K562 (cell line): ENCODE measurements around the gene UTP4. TPM values are rescaled to one million over a fixed set of nuclear protein-coding genes. Genes with fewer than 3 reads are reported as not detected.

Experiments used
- ATAC-seq: fragments of 200-7000 bp; cut with Tn5 transposase; 3 replicates; pipeline ENCODE4 v1.9.1; 2020; ENCODE audit warnings: moderate library complexity
- BruUV-seq: library from RNA; stranded (reverse); fragments of 400-500 nt; replicated peaks from 2 replicates; lab custom pipeline; 2021; lab: Mats Ljungman, UMichigan
- CTCF ChIA-PET: fragments of 300-600 bp; formaldehyde crosslinking; extraction: SDS; loops from one replicate; lab custom pipeline; 2021; ENCODE audit warnings: low intra/inter-chr PET ratio; lab: Yijun Ruan, JAX
- POLR2A ChIA-PET: fragments of 300-600, 350-650 bp; sonication (Branson Sonifier 250); formaldehyde crosslinking; extraction: SDS; loops from one replicate; lab custom pipeline; 2021; ENCODE audit warnings: antibody characterized with exemption, inconsistent platforms; lab: Yijun Ruan, JAX
- DNase-seq, 4 experiments: peaks; one replicate each; pipeline versions ENCODE4 v3.0.0 to v3.0.0-alpha.2; 2011 to 2018; ENCODE audit warnings: low spot score in 3 of 4, mixed read lengths in 3 of 4; ENCODE audit errors: extremely low read depth in 1 of 4
- FAIRE-seq: peaks from 2 replicates; lab custom pipeline; 2011; peaks lifted over from hg19 to GRCh38; lab: Jason Lieb, UNC
- H2AFZ ChIP-seq: 2 replicates; pipeline ENCODE4 v1.6.0; 2011; ENCODE audit warnings: low read depth, low read length, control low read depth, inconsistent platforms
- H3K27ac ChIP-seq: fragments of 200-600 bp; 3 replicates; pipeline ENCODE4 v1.8.0; 2011; ENCODE audit warnings: low read depth, mild to moderate bottlenecking, control low read depth, inconsistent platforms, low read length, moderate library complexity, mixed read lengths; ENCODE audit errors: extremely low read depth
- H3K27me3 ChIP-seq, 2 experiments: fragments of 300-600 bp in 1 of 2; 2 replicates in 1 of 2; 3 replicates in 1 of 2; pipeline versions ENCODE4 v1.6.0 to v1.8.0; 2011; ENCODE audit warnings: inconsistent platforms in 2 of 2, low read length in 2 of 2, mild to moderate bottlenecking in 1 of 2, mixed read lengths in 1 of 2, moderate library complexity in 1 of 2; ENCODE audit not compliant: control insufficient read depth in 2 of 2, insufficient read depth in 2 of 2
- H3K36me3 ChIP-seq: fragments of 300-600 bp; 3 replicates; pipeline ENCODE4 v1.8.0; 2011; ENCODE audit warnings: mild to moderate bottlenecking, low read length, inconsistent platforms; ENCODE audit not compliant: control insufficient read depth, insufficient read depth
- H3K4me1 ChIP-seq, 2 experiments: fragments of 200-600 bp in 1 of 2; replicated peaks in 1 of 2; 2 replicates in 1 of 2; 3 replicates in 1 of 2; pipeline versions ENCODE4 v1.5.1 to v1.8.0; 2011; ENCODE audit warnings: inconsistent platforms in 2 of 2, low read length in 2 of 2, mild to moderate bottlenecking in 1 of 2, mixed read lengths in 1 of 2, moderate library complexity in 1 of 2; ENCODE audit not compliant: control insufficient read depth in 2 of 2, insufficient read depth in 2 of 2
- H3K4me2 ChIP-seq: 2 replicates; pipeline ENCODE4 v1.6.1; 2011; ENCODE audit warnings: low read length, control low read depth, inconsistent platforms, mixed read lengths; ENCODE audit not compliant: insufficient read depth
- H3K4me3 ChIP-seq: fragments of 200-600 bp; sonication (generic), shearing (Covaris generic); 2 replicates; pipeline ENCODE4 v1.5.1; 2016; ENCODE audit warnings: control low read depth, inconsistent platforms
- H3K79me2 ChIP-seq: fragments of 200-600 bp; 3 replicates; pipeline ENCODE4 v1.8.0; 2011; ENCODE audit warnings: low read length, inconsistent platforms; ENCODE audit not compliant: control insufficient read depth, insufficient read depth
- H3K9ac ChIP-seq, 2 experiments: 2 replicates each; pipeline versions ENCODE4 v1.6.0 to v1.6.1; 2011; ENCODE audit warnings: low read depth in 2 of 2, low read length in 2 of 2, control low read depth in 1 of 2, inconsistent platforms in 1 of 2, mild to moderate bottlenecking in 1 of 2, mixed read lengths in 1 of 2; ENCODE audit not compliant: insufficient read depth in 1 of 2
- H3K9me1 ChIP-seq: one replicate; pipeline ENCODE4 v1.6.0; 2011; ENCODE audit warnings: inconsistent platforms, mild to moderate bottlenecking, low read length, moderate library complexity; ENCODE audit not compliant: control insufficient read depth, insufficient read depth
- H3K9me3 ChIP-seq: replicated peaks from 2 replicates; pipeline ENCODE4 v1.5.1; 2011; ENCODE audit warnings: low read depth, low read length, inconsistent platforms; ENCODE audit not compliant: control insufficient read depth, insufficient read depth
- H4K20me1 ChIP-seq: replicated peaks from 2 replicates; pipeline ENCODE4 v1.6.1; 2011; ENCODE audit warnings: low read length, inconsistent platforms, mixed read lengths; ENCODE audit not compliant: control insufficient read depth, insufficient read depth
- ARHGAP35 ChIP-seq: fragments of 450-650 bp; IDR thresholded peaks from 2 replicates; pipeline ENCODE4 v1.6.1; 2018; ENCODE audit not compliant: partially characterized antibody
- ASH1L ChIP-seq: fragments of 450-650 bp; IDR thresholded peaks from 2 replicates; pipeline ENCODE4 v1.6.1; 2018; ENCODE audit warnings: borderline replicate concordance, mild to moderate bottlenecking, low read depth; ENCODE audit not compliant: partially characterized antibody
- BCL6 ChIP-seq: fragments of 250-450 bp; sonication (Bioruptor Pico); IDR thresholded peaks from 2 replicates; pipeline ENCODE4 v1.4.0; 2020
- BRCA1 ChIP-seq, 2 experiments: fragments of 450-650 bp in 1 of 2; sonication (generic) in 1 of 2; formaldehyde crosslinking in 1 of 2; IDR thresholded peaks; 2 replicates each; pipeline versions ENCODE4 v1.5.0 to v1.6.1; 2017 to 2020; ENCODE audit warnings: mild to moderate bottlenecking in 1 of 2, missing genetic modification reagents in 1 of 2
- CHCHD3 ChIP-seq: fragments of 250-450 bp; sonication (Bioruptor Pico); IDR thresholded peaks from 2 replicates; pipeline ENCODE4 v2.1.2; 2022; ENCODE audit warnings: mild to moderate bottlenecking
- DMBX1 ChIP-seq: fragments of 250-450 bp; sonication (Bioruptor Pico); IDR thresholded peaks from 2 replicates; pipeline ENCODE4 v1.8.0; 2022; ENCODE audit warnings: inconsistent platforms, mild to moderate bottlenecking, moderate library complexity, borderline replicate concordance
- HMG20A ChIP-seq: fragments of 450-650 bp; formaldehyde crosslinking; conservative IDR thresholded peaks from 2 replicates; pipeline ENCODE4 v1.4.0; 2020; ENCODE audit warnings: mild to moderate bottlenecking, mixed read lengths
- HMGN3 ChIP-seq: IDR thresholded peaks from 2 replicates; pipeline ENCODE4 v1.6.1; 2011; ENCODE audit warnings: borderline replicate concordance, low read depth, mild to moderate bottlenecking, mixed read lengths, low read length; ENCODE audit not compliant: insufficient read length; ENCODE audit errors: extremely low read depth
- MCM5 ChIP-seq: fragments of 450-650 bp; IDR thresholded peaks from 2 replicates; pipeline ENCODE4 v1.6.1; 2016; ENCODE audit warnings: low read depth
- MED1 ChIP-seq: sonication (generic); formaldehyde crosslinking; IDR thresholded peaks from 2 replicates; pipeline ENCODE4 v1.8.1; 2023; ENCODE audit warnings: missing genetic modification reagents, borderline replicate concordance
- NFRKB ChIP-seq: fragments of 450-650 bp; IDR thresholded peaks from 2 replicates; pipeline ENCODE4 v1.6.1; 2016; ENCODE audit warnings: low read depth
- PURB ChIP-seq: sonication (generic); formaldehyde crosslinking; IDR thresholded peaks from 2 replicates; pipeline ENCODE4 v1.9.0; 2021; ENCODE audit warnings: low read depth, mild to moderate bottlenecking, missing genetic modification reagents
- SMAD4 ChIP-seq: fragments of 250-450 bp; sonication (Bioruptor Pico); conservative IDR thresholded peaks from 2 replicates; pipeline ENCODE4 v1.8.0; 2021; ENCODE audit warnings: inconsistent platforms, mild to moderate bottlenecking, moderate library complexity
- TAL1 ChIP-seq: fragments of 450-650 bp; IDR thresholded peaks from 2 replicates; pipeline ENCODE4 v1.6.1; 2016; ENCODE audit warnings: mild to moderate bottlenecking
- ZFP30 ChIP-seq: fragments of 250-450 bp; sonication (Bioruptor Pico); IDR thresholded peaks from 2 replicates; pipeline ENCODE4 v1.8.0; 2022; ENCODE audit warnings: moderate library complexity, mild to moderate bottlenecking, inconsistent platforms, borderline replicate concordance
- ZNF23 ChIP-seq: fragments of 250-450 bp; sonication (Bioruptor Pico); IDR thresholded peaks from 2 replicates; pipeline ENCODE4 v1.4.0; 2020; ENCODE audit warnings: mild to moderate bottlenecking
- WGBS: fragments of 100-300 bp; shearing (Covaris generic); methylation state at CpG from one replicate; pipeline ENCODE4 v1.1.6; 2016; ENCODE audit warnings: low coverage, mixed read lengths; ENCODE audit not compliant: insufficient coverage; ENCODE audit errors: missing lambda C conversion rate; 5-methylcytosine and 5-hydroxymethylcytosine counted together
- in situ Hi-C: fragments of 300-500 bp; cut with MboI; formaldehyde crosslinking; loops from 4 replicates; pipeline ENCODE4 v1.15.0; 2018; ENCODE audit warnings: inconsistent platforms, mixed read lengths
- intact Hi-C: fragments of 100-400 bp; cut with micrococcal nuclease; formaldehyde crosslinking; loops from 2 replicates; pipeline ENCODE4 v1.14.2; 2022
- polyA plus RNA-seq, 8 experiments: library from polyadenylated mRNA; depleted of rRNA in 4 of 8; stranded (reverse) in 5 of 8; unstranded in 3 of 8; fragments of >200 nt; fragmentation: Nextera tagmentation in 2 of 8; fragmentation: Illumina TruSeq in 1 of 8; extraction: Ambion mirVana in 2 of 8; extraction: Trizol in 1 of 8; gene quantifications; 2 replicates each; pipeline versions ENCODE4 v1.2.1 to v1.2.3, GENCODE V29; 2011 to 2014; ENCODE audit warnings: inconsistent platforms in 1 of 8, missing spikeins in 1 of 8
- total RNA-seq, 7 experiments: library from RNA; depleted of rRNA in 6 of 7; stranded (reverse); fragments of >200 nt in 6 of 7; fragmentation: Illumina TruSeq in 2 of 7; extraction: Trizol in 2 of 7; gene quantifications; 2 replicates each; pipeline versions ENCODE4 v1.2.1 to v1.2.3, GENCODE V29; 2011 to 2021; ENCODE audit warnings: low replicate concordance in 1 of 7
- TF ChIP-seq, protein P1 (sequence below), 2 experiments: IDR thresholded peaks; 2 replicates each; pipeline ENCODE4 v1.6.1; 2011; ENCODE audit warnings: borderline replicate concordance in 1 of 2, control low read depth in 1 of 2, low read depth in 1 of 2, low read length in 1 of 2, mild to moderate bottlenecking in 1 of 2, mixed read lengths in 1 of 2, moderate library complexity in 1 of 2; ENCODE audit not compliant: insufficient read depth in 1 of 2, insufficient read length in 1 of 2, poor library complexity in 1 of 2, severe bottlenecking in 1 of 2; ENCODE audit errors: extremely low read depth in 1 of 2
- TF ChIP-seq, protein P2 (sequence below): fragments of 250-450 bp; sonication (Bioruptor Pico); IDR thresholded peaks from 2 replicates; pipeline ENCODE4 v1.6.1; 2021; ENCODE audit warnings: mild to moderate bottlenecking

The UTP4 gene
- total and polyA plus RNA-seq, 9 of the 15 experiments (the other 6 are each of a cell fraction or from before 2014, with no cell fraction given), result 46.1 to 203 (median 145) TPM

DNA sequence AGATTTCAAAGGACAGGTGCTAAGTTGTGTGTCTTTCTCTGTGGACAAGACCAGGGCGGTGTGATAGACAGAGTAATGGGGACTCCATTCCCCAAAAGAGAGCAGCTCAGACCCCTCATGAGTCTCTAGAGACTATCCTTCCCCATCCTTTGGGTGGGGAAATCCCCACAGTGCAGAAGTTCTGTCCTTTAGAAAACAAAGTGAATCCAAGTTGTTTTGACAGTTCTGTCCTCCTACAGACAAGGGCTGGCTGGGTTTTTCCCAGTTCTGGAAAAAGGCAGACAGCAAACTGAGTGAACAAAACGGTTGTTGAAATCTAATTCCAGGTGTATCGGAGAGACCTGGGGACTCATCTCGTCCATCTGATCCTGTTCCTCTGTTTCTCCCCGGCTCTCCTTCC is 37.9 kb upstream of the UTP4 start (continued):
- no peak for TF ChIP-seq BRCA1 (IDR thresholded peaks at IDR 0.05)
- no peak for TF ChIP-seq BRCA1 (CRISPR knock-in tag; IDR thresholded peaks at IDR 0.05)
- no peak for TF ChIP-seq HMGN3
- TF ChIP-seq ASH1L, result no peak
- no peak for TF ChIP-seq CHCHD3 (CRISPR knock-in tag)
- no peak for TF ChIP-seq TAL1

DNA sequence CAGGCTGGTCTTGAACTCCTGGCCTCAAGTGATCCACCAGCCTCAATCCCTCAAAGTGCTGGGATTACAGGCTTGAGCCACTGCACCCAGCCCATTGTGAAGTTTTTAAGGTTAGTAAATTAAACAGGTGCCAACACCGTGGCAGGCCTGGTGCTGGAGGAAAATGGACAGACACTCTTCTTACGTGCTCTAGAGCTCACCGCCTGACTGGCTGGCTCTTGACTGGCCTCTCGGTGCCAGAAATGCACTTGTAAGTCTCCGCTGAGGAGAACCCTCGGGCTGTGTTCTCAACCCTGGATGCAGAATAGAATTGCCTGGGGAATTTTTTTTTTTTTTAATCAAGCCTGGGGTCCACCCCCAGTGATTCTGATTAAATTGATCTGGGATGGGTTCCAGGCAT is 37.3 kb upstream of the UTP4 start:
- H3K27me3 ChIP-seq, result peaks cover 24 to 45% of the 10 kb centered on the region in 2 experiments
- no peak for FAIRE-seq
- TF ChIP-seq HMG20A (CRISPR knock-in tag) (no peak), NFRKB (no peak), DMBX1 (CRISPR knock-in tag) (no peak), BCL6 (CRISPR knock-in tag) (no peak), ARHGAP35 (no peak), ZFP30 (no peak), MCM5 (no peak), PURB (no peak), MED1 (CRISPR knock-in tag) (no peak), SMAD4 (CRISPR knock-in tag) (no peak), ZNF23 (CRISPR knock-in tag) (no peak)
- TF ChIP-seq, protein P1, sequence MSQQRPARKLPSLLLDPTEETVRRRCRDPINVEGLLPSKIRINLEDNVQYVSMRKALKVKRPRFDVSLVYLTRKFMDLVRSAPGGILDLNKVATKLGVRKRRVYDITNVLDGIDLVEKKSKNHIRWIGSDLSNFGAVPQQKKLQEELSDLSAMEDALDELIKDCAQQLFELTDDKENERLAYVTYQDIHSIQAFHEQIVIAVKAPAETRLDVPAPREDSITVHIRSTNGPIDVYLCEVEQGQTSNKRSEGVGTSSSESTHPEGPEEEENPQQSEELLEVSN (IDR thresholded peaks at IDR 0.05; ENCODE audit: borderline replicate concordance in 1 of 2, extremely low read depth in 1 of 2, insufficient read depth in 1 of 2, insufficient read length in 1 of 2, low read depth in 1 of 2, low read length in 1 of 2, poor library complexity in 1 of 2, severe bottlenecking in 1 of 2), result no peak
- TF ChIP-seq, protein P2, sequence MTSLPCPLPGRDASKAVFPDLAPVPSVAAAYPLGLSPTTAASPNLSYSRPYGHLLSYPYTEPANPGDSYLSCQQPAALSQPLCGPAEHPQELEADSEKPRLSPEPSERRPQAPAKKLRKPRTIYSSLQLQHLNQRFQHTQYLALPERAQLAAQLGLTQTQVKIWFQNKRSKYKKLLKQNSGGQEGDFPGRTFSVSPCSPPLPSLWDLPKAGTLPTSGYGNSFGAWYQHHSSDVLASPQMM (CRISPR knock-in tag), result no peak
- no peak overlapping the region for H3K4me3 ChIP-seq
- no TSS peak for BruUV-seq
- H3K36me3 ChIP-seq, result no peaks in the 10 kb centered on the region
- DNase-seq, result no peak
- intact Hi-C loops (no loop called here), in situ Hi-C loops (no loop called here)
- no peak overlapping the region for H3K4me2 ChIP-seq
- ATAC-seq, result no peak
- 18% methylated on average over 6 of the region's 6 CpGs for WGBS
- H2AFZ ChIP-seq, result no peak overlapping the region
- ChIA-PET POLR2A (interaction anchor here (0.7 kb wide), 1 partner anchor 22 kb away, joined by 3 read pairs; no protein-coding TSS in a partner anchor), CTCF (no interaction called here)
- H3K79me2 ChIP-seq, result no peaks in the 10 kb centered on the region
- no peak overlapping the region for H3K9ac ChIP-seq
- H3K9me1 ChIP-seq, result no peaks in the 10 kb centered on the region
- H3K4me1 ChIP-seq, result no peaks in the 10 kb centered on the region
- no peak overlapping the region for H3K27ac ChIP-seq
- no peaks in the 10 kb centered on the region for H3K9me3 ChIP-seq
- H4K20me1 ChIP-seq, result no peaks in the 10 kb centered on the region
